ENCODE measurements around the gene EIF3M.

Gene EIF3M

DNA sequence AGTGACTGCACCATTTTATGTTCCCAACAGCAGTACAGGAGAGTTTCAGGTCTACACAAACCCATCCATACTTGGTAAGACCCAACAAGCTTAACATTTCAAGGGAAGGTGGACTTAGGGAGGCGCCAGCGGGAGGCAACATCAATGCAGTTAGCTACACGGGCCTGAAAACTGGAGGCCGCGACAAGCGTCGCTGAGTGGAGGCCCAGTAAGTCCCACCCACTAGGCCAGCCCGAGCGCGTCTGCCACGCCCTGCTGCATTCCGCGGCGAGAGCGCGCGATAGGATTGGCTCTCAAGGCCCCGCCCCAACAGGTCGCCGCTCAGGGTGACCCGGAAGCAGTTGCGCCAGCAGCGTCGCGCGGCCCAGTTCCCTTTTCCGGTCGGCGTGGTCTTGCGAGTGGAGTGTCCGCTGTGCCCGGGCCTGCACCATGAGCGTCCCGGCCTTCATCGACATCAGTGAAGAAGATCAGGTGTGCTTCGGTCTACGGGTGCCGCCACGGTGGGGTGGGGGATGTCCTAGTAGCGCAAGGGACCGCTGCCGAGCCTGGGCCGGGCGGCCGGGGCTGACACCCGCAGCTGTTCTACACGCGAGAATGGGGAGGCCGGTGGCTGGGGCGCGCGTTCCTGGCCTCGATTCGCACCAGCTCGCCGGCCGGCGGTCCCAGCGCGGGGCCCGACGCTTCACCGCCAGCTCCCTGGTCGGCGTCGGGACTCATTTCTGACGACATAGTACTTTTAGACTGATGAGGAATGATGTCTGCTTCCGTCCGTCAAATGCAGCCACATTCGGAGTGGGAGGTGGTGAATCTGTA lies at the start of gene EIF3M:
Gene EIF3M (plus strand): TSS at position 373 of the 813 bp plus-strand sequence. CDS start 57 bp downstream, at position 430.
- DNase-seq: peak; percentile 66 to 97 (median 92)

DNA sequence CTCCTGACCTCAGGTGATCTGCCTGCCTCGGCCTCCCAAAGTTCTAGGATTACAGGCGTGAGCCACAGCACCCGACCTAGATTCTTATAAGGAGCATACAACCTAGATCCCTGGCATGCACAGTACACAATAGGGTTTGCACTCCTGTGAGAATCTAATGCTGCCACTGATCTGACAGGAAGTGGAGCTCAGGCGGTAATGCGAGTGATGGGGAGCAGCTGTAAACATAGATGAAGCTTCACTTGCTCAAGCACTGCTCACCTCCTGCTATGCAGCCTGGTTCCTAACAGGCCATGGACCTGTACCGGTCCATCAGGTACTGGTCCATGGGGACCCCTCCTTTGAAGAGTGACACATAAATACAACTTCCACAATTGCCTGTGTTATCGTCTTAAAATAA lies 44.8 kb upstream of the EIF3M start:
- no peak for DNase-seq

DNA sequence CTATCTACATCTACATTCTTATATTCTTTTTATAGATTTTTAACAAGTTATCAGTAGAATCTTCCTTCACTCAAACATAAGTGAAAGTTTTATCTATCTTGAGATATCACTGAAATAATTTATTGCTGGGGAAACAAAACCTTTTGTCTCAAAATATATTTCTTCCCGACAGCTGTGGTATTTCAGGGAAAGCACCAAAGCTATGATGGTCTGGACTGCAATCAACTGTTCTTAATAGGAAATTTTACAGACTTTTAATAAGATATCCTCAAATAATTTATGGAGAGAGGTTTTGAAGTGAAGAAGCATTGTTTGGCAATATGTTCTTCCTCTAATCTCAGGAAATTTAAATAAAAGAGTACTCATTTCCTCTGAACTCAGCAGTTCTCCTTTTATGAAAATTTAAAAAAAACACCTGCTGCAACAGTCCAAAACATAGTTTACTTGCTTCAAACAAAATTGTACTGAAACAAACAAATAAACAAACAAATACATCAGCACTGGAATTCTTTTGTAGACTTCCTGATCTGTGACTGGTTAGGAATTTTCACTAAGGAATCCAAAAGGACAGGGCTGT lies 33.9 kb upstream of the EIF3M start:
- no peak for DNase-seq

DNA sequence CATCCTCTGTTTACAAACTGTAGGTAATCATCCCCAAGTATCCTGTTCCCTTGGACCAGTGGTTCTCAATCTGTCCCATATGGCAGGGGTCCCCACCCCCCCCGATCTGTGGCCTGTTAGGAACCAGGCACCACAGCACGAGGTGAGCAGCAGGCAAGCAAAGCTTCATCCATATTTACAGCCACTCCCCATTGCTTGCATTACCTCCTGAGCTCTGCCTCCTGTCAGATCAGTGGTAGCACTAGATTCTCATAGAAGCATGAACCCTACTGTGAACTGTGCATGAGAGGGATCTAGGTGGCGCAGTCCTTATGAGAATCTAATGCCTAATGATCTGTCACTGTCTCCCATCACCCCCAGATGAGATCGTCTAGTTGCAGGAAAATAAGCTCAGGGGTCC lies 33.4 kb upstream of the EIF3M start:
- no peak for DNase-seq

DNA sequence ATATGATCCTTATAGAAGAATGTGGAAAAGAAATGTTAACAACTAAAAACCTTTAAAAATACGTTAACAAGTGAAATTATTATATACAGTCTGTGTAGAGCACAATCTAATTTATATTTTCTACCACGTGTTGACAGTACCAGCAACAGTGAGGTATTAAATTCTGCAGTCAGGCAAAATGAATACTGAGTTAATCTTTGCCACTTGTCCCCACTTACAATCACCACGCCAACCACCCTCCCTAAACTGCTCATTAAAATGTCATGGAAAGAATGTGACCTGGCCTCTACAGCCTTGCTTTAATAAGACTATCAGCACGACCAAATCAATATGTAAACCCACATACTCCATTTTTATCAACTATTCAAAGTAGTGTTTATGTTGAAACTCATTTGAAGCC lies 28.5 kb upstream of the EIF3M start:
- DNase-seq: no peak

DNA sequence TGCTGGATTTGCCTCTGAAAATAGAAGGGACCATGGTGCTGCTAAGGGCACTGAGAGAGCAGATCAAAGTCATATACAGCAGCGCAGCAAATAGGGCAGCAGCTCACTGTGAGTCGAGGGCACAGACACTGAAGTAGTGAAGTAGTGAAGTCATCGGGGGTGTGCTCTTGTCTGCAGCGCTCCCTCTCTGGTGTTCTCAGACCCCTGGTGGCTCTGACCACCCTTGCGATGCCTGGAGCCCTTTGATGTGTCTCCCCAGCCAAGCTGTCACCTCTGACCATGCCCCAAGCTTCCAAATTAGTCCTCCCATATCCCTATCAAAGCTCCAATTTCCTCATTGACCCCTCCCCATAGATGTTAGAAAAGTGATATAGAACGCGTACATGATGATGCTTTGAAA lies 27.7 kb upstream of the EIF3M start:
- no peak for DNase-seq

DNA sequence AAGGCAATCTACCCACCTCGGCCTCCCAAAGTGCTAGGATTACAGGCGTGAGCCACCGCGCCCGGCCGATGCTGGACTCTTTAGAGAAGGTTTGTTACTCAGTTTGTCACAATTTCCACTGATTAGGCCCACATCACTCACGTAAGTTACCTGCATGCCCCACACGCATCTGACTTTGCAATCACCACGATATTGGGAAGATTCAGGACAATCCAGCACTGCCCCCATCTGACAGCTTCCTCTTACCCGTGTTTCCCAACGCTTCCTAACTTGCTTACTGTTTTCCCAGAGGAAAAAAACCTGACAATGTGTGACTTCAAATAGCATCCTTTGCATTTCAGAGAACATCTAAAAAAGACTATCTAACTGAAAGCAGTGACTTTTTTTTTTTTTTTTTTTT lies 21.8 kb upstream of the EIF3M start:
- DNase-seq: no peak

DNA sequence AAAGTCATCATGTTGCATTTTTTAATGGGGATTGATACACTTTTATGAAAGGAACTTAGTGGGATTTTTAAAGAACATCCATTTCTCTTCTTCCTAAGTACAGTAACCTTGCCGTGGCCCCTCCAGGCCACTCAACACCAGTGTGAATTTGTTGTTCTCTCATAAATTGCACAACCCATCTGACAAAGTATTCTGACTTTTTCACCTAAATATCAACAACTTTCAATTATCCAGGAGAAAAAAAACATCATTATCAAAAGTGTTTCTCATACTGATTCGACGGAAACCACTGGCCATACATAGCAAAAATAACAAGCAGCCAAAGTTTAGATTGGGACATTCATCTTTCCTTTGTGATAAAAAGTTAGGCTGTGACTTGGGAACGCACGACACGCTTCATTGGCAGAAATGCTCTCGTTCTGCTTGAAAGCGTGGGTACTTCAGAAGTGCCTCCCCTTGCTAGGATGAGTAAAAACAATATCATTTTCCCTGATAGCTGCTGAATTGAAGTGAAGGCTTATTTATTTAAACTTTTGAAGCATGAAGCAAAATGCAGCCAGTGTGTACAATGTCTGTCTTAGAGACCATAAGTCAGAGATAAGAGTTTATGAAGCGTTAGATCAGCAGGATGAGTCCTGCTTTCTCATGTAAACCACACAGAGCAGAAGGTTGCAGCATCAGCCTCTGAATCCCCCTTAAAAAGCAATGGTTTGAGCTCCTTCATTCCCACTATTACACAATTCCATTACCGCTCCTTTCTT lies 20.6 kb upstream of the EIF3M start:
- no peak for DNase-seq

DNA sequence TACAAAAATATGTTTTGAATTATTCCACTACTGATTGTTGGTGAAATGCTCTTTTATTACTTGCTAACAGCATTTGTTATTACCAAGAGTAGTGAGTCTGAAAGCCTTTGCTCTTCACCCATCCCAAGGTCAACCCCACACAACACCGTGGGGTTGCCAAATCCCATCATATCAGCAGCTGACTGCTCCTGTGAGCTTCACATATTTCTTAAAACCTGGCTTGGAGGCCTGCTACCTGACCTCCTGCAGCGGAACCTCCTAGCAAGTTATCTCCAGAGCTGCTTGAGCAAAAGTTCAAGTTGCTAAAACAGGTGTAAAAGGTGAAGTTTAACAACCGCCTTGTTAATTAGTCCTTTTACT lies 20.1 kb upstream of the EIF3M start:
- DNase-seq: no peak

DNA sequence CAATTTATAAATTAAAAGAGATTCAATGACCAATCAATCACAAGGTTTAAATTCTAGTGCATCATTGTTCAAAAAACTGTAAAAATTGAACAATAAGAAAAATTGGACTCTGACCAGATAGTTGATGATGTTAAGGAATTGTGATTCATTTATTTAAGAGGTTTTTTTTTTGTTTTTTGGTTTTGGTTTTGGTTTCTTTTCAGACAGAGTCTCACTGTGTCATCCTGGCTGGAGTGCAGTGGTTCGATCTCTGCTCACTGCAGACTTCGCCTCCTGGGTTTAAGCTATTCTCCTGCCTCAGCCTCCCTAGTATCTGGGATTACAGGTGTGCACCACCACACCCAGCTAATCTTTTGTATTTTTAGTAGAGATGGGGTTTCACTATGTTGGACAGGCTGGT lies 17.1 kb upstream of the EIF3M start:
- DNase-seq: no peak

DNA sequence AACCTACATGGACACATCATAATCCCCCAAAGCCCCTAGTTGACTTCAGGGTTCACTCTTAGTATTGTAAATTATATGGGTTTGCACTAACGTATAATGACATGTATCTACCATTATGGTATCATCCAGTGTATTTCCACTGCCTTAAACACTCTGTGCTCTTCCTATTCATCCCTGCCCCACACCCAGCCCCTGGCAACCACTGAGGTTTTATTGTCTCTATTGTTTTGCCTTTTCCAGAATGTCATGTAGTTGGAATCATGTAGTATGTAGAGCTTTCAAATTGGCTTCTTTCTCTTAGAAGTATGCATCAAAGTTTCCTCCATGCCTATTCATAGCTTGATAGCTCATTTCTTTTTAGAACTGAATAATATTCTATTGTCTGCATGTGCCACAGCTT lies 16.5 kb upstream of the EIF3M start:
- no peak for DNase-seq

DNA sequence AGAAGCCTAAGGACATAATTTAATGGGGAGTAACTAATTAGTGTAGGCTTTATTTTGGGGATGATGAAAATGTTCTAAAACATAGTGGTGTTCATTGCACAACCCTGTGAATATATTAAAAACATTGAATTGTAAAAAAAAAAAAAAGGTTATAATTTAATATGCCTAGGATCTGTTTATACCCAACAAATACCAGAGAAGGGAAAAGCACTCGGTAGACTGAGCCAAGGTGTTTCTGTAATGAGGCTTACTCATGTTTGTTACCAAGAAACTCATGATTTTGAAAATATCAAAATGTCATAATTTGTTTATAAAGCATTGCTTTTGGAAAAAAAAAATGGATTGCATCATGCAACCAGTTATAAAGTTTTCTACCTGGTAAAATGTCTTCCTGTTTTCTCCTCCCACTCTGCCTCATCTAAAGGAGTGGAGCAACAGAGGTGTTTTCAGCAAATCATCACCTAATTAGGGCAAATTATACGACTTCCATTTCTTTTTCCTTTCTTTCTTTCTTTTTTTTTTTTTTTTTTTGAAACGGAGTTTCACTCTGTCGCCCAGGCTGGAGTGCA lies 14.2 kb upstream of the EIF3M start:
- no peak for DNase-seq

DNA sequence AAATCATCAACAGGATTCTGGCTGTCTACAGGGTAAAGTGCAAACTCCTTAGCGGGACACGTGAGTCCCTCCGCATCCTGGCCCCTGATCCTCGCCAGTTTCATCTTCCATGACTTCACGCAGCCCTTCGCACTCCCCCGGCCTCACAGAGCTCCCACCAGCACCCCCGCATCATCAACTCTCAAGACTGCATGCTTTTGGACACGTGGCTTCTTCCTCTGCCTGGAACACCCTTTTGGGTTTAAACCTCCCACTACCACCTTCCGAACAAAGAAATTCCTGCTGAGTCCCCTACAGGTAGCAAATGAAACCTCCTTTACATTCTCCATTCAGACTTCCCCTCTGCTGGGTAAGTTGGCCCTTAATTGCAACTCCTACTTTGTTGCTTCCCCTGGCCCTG lies 12.6 kb upstream of the EIF3M start:
- no peak for DNase-seq

DNA sequence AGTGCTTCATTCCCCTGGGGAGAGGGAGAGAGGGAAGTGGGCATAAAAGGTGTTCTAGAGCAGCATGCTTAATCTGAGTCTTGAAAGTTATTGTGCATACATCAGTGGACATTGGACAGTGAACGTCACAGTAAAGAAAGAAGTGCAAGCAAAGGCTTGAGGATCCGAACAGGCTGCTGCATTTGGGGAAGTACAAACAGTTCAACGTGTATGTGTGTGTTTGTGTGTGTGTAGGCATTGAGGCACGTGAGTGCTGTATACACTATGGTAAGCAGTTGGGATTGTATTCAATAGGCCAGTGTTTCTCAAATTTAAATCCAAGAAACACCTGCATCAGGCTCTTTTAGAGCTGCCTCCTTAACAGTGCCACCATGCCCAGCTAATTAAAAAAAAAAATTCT lies 10.4 kb upstream of the EIF3M start:
- DNase-seq: no peak

DNA sequence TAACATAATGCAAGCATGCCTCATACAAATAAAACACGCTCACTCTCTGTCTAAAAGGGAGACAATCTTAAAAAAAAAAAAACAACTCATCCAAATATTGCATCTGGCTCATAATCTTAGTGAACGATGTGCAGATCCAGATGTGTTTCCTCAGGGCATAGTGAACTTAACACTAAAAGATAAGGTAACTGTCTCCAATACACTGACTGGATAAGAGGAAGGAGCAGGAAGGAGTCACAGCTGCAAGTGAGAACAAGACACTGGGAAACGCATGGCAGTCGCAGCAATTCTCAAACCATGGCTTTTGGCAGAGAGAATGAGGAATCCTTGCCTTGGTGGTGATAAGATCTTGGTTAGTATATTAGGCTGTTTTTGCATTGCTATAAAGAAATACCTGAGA lies 9.2 kb upstream of the EIF3M start:
- DNase-seq: no peak

DNA sequence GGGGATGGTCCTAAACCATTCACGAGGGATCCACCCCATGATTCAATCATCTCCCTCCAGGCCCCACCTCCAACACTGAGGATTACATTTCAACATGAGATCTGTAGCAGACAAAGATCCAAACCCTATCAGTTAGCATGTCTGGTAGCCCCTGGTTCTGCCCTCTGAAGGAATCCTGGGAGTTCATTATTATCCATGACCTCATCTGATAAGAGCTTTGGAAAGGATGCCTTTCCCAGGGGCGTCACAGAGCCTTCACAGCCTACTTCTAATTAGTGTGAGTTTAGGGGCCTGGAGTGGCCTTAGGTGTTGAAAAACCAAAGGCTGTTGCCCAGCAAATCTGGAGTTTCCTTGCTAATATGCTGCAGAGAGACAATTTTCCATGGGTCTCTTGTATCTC lies 8.6 kb upstream of the EIF3M start:
- no peak for DNase-seq

DNA sequence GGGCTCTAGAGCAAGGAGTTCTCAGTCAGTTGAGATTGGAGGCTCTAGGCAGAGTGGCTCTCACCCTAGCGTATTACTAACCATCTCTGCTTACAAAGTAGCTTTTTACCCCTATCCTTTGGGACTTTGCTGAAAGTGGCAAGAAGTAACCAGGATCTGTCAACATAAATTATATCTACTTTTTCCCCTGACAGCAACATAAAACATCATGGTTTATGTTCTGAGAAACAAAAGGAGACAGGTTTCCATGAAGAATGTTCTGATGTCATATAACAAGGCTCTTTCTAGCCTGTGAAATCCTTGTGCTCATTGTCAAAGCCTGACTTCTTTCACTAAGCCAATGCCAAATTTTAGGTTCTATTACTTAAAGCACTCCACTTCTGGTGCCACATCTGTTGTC lies 7.2 kb upstream of the EIF3M start:
- no peak for DNase-seq

DNA sequence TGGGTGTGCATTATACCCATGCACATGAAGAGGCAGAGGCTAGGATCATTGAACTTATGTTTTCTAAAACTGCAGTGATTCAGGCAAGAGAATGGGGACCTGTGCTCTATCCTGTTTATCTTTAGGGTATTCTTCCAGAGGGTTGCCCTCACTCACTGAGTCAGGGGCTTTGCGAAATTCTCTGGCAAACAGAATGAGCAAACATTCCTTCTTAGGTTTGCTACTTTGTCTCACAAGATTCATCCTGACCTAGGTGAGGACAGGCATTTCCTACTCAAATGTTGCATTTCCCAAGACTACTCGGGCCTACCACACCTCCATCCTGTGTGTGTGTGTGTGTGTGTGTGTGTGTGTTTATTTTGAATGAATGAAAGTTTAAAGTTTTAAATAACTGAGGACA lies 2.7 kb upstream of the EIF3M start:
- no peak for DNase-seq

DNA sequence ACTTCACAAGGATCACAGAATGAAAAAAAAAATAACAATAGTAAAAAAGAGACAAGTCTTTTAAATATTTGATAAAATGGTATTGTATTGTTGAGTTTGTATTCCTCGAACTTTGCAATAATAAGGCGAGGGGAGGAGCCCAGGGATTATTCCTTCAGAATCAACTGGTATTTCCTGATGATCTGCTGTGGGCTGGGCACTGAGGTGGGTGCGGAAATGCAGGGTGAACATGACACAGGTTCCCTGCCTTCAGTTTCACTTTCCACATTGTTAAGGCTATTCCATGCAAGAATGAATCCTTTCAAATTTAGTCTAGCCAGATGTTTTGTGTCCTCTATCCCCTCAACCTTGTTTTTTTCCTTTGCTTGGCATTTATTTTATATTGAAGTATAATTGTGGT lies 2.1 kb upstream of the EIF3M start:
- no peak for DNase-seq

DNA sequence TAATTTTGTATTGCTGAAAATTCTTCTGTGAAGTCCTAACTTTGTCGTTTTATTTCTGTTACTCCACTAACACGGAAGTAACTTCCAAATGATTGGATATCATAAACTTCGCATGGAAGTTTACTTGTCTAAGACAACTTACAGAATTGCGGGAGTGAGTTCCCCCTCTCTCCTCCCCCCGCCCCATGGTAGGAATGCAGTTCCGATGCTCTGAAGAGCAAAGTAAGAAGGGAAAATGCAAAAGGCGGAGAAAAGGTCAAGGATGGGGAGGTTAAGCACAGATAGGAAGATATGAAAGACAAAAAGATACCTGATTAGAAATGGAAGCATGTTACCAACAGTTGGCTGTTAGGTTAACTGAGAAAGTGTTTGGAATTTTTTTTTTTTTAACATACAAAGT lies 1.3 kb downstream of the EIF3M start:
- DNase-seq: no peak

DNA sequence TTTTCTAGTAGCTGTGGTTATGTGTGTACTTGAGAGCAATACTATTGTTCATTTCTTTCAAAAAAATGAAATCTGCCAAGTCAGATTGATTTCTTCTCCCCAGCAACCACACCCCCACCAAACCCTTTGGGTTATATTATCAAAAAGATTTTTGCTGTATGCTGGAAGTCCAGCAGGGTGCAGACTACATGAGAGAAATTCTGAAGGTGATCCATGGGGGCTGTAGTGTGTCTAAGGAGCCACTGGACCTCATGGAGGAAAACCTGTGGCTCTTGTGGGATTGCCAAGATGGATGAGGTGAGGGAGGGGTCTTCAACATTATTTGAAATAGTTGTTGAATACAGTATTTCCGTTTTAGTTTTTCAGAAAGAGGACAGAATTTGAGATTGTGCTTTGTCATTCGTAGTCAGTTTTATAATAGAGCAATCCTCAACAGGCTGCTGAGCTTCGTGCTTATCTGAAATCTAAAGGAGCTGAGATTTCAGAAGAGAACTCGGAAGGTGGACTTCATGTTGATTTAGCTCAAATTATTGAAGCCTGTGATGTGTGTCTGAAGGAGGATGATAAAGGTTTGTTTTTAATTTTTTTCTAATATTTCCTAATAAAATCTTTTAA lies 3.1 kb downstream of the EIF3M start:
- no peak for DNase-seq

DNA sequence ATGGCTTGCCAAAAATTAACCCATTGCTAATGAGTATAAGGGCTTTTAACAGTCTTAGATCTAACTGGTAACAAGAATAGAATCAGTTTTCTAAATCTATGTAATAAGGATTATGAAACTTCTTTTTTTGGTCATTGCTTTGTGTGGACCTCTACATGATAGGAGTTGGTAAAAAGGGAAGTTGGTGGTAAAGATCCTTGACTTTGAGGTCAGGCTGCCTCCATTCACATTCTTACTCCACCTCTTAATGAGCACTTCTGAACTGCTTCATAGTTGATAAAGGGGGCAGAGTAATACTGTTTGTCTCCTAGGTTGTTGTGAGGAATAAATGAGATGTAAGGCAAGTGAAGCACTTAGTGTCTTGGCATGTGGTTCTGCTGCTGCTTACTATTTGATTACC lies 10.6 kb downstream of the EIF3M start:
- no peak for DNase-seq
